Gastrocnemius medialis (tissue), 4 donors: Measurements from ENCODE around the gene NPL.

Experiments used
- CTCF ChIP-seq, 5 experiments: fragments of 450-650 bp in 3 of 5; fragments of 200-600 bp in 2 of 5; sonication (generic) in 2 of 5; IDR thresholded peaks in 4 of 5; conservative IDR thresholded peaks in 1 of 5; 1 replicate in 4 of 5; 2 replicates in 1 of 5; pipeline ENCODE4 v1.5.1; 2016 to 2019; ENCODE audit warnings: antibody characterized with exemption in 5 of 5, mild to moderate bottlenecking in 3 of 5, moderate library complexity in 3 of 5
- POLR2A ChIP-seq, 2 donors: fragments of 450-650 bp; IDR thresholded peaks; one replicate each; pipeline ENCODE4 v1.6.1; 2017; ENCODE audit warnings: antibody characterized with exemption in 2 of 2, mild to moderate bottlenecking in 2 of 2, moderate library complexity in 2 of 2

- no peak for TF ChIP-seq CTCF (IDR thresholded peaks at IDR 0.05 in 4 of 5, conservative IDR thresholded peaks at IDR 0.05 in 1 of 5)
- no peak for TF ChIP-seq POLR2A (IDR thresholded peaks at IDR 0.05)
Observed at GRCh38 chr1:182857212-182857611, 67.6 kb downstream of the NPL start.
